ENCODE results near the gene BRD4. TPM values are rescaled to one million over a fixed set of nuclear protein-coding genes. Genes with fewer than 3 reads are reported as not detected.

Gene BRD4
- total RNA-seq, 4 donors from 2014 or later, result 51.0 to 148 (median 77.5) TPM

DNA sequence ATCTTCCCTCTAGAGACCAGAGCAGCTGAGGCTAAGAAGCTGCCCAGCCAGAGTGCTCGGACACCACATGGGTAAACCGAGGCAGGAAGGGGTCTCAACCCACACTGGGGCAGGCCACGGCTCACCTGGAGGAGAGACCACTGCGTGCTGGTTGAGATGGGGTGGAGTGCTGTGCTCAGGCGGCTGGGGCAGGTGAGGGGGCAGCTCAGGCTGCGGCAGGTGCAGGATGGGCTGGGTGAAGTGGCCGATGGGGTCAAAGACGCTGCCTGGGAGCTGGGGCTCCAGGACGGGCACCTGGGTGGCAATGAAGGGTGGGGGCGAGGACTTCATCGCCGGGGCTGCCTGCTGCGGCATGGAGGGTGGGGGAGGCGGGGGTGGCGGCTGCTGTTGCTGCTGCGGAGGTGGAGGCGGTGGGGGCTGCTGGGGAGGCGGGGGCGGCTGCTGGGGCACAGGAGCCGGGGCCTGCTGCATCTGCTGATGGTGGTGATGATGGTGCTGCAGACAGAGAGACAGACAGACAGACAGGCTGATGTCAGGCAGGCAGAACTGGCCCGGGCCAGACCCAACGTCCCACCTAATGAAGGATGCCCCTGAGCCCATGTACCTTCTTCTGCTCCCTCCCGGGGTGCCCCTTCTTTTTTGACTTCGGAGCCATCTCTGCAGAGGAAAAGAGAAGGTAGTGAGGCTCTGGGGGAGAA, 88.1 kb downstream of the BRD4 start:
- Histone ChIP-seq H3K9me3 (no peaks in the 10 kb centered on the region), H3K27ac (no peak overlapping the region), H3K4me1 (peaks cover 0 to 21% (median 8%) of the 10 kb centered on the region in 4 donors), H3K27me3 (no peaks in the 10 kb centered on the region), H3K4me3 (no peak overlapping the region), H3K36me3 (peaks cover 0 to 88% (median 0%) of the 10 kb centered on the region in 3 donors)
- TF ChIP-seq, protein P1, sequence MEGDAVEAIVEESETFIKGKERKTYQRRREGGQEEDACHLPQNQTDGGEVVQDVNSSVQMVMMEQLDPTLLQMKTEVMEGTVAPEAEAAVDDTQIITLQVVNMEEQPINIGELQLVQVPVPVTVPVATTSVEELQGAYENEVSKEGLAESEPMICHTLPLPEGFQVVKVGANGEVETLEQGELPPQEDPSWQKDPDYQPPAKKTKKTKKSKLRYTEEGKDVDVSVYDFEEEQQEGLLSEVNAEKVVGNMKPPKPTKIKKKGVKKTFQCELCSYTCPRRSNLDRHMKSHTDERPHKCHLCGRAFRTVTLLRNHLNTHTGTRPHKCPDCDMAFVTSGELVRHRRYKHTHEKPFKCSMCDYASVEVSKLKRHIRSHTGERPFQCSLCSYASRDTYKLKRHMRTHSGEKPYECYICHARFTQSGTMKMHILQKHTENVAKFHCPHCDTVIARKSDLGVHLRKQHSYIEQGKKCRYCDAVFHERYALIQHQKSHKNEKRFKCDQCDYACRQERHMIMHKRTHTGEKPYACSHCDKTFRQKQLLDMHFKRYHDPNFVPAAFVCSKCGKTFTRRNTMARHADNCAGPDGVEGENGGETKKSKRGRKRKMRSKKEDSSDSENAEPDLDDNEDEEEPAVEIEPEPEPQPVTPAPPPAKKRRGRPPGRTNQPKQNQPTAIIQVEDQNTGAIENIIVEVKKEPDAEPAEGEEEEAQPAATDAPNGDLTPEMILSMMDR (IDR thresholded peaks at IDR 0.05), result no peak
- no peak for TF ChIP-seq POLR2A (IDR thresholded peaks at IDR 0.05)
- no peak for DNase-seq

DNA sequence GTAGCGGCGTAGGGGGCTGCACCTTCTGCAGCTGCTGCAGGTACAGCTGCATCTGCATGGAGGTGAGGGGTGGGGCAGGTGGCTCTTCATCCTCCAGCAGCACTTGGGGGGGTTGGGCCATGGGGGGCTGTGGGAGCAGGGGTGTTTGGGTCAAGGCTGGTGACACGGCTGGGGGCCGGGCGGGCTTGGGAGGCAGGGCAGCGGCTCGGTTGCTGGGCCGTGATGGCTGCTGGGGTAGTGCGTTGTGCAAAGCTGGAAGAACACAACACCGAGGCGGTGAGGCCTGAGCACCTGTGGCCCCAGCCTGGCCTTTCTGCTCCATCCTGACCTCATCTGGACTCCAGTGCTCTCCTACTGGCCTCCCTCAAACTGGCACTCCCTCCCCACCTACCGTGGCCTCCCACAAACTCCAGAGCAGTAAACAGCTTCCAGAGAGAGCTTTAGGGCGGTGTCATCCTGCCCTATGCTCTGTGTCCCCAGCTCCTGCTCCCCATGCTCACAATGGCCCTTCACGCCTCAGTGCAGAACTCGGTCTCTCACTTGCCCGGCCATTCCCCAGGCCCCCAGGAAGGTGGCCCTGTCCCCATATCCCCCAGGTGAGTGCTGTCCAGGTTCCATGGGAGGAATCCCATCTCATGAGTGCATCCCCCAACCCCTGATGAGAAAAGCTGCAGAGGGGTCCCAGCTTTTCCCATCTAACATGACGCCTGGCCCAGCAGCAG, 88.9 kb downstream of the BRD4 start:
- no peak overlapping the region for H3K4me3 ChIP-seq
- DNase-seq, result no peak
- no peaks in the 10 kb centered on the region for H3K27me3 ChIP-seq
- peaks cover 0 to 97% (median 0%) of the 10 kb centered on the region in 3 donors for H3K36me3 ChIP-seq
- TF ChIP-seq, protein P1 (IDR thresholded peaks at IDR 0.05), result no peak
- TF ChIP-seq POLR2A (IDR thresholded peaks at IDR 0.05), result no peak
- H3K27ac ChIP-seq, result no peak overlapping the region
- H3K4me1 ChIP-seq, result peaks cover 0 to 14% (median 6%) of the 10 kb centered on the region in 4 donors
- H3K9me3 ChIP-seq, result no peaks in the 10 kb centered on the region

DNA sequence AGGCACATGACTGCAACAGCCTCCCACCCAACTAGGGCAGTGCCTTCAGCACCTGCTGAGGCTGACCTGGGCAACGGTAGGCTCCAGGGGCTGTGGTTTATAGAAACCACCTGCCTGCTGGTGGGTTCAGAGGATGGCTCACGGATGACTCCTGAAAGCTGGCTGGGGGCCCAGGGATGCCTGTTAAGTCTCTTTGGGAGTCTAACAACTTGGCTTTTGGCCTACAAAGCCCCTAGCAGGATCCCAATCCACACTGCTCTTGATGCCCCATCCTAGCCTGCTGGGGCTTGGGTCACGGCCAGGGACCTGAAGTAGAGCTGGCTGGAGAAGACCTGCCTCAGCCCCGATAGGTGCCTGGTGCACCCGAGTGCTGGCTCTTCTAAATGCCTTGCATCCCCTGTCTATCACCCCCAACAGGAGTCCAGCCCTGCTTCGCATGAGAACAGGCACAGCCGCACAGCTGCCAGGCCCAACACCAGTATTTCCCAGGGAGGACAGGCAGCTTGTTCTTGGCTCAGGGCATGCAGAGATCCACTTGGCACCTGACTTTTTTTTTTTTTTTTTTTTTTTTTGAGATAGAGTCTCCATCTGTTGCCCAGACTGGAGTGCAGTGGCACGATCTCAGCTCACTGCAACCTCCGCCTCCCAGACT, 91.0 kb downstream of the BRD4 start:
- no peaks in the 10 kb centered on the region for H3K4me1 ChIP-seq
- no peaks in the 10 kb centered on the region for H3K27me3 ChIP-seq
- DNase-seq, result no peak
- H3K9me3 ChIP-seq, result no peaks in the 10 kb centered on the region
- peaks cover 0 to 99% (median 0%) of the 10 kb centered on the region in 3 donors for H3K36me3 ChIP-seq
- no peak for TF ChIP-seq POLR2A (IDR thresholded peaks at IDR 0.05)
- TF ChIP-seq, protein P1 (IDR thresholded peaks at IDR 0.05), result no peak
- H3K27ac ChIP-seq, result no peak overlapping the region
- no peak overlapping the region for H3K4me3 ChIP-seq

DNA sequence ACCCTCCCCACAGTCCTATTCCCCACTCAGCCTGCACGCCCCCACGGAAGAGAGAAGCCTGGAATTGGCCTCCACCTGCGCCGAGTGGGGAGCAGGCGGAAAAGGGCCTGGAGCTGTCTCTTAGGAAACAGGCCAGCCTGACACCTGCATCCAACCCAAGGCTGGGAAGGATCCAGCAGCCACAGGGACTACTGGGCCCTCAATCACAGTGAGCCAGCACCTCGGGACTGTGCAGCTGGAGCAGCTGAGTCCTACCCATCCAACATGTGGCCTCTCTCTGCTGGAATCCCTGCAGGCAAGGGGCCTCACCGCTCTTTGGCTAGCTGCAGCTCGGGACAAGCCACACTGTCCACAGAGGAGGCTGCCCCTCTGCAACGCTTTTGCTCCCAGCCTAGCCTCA, 91.8 kb downstream of the BRD4 start:
- peaks cover 0 to 97% (median 0%) of the 10 kb centered on the region in 3 donors for H3K36me3 ChIP-seq
- no peak for TF ChIP-seq POLR2A (IDR thresholded peaks at IDR 0.05)
- TF ChIP-seq, protein P1 (IDR thresholded peaks at IDR 0.05), result no peak
- H3K27me3 ChIP-seq, result no peaks in the 10 kb centered on the region
- H3K4me3 ChIP-seq, result no peak overlapping the region
- no peak overlapping the region for H3K27ac ChIP-seq
- no peaks in the 10 kb centered on the region for H3K4me1 ChIP-seq
- no peak for DNase-seq
- H3K9me3 ChIP-seq, result no peaks in the 10 kb centered on the region

DNA sequence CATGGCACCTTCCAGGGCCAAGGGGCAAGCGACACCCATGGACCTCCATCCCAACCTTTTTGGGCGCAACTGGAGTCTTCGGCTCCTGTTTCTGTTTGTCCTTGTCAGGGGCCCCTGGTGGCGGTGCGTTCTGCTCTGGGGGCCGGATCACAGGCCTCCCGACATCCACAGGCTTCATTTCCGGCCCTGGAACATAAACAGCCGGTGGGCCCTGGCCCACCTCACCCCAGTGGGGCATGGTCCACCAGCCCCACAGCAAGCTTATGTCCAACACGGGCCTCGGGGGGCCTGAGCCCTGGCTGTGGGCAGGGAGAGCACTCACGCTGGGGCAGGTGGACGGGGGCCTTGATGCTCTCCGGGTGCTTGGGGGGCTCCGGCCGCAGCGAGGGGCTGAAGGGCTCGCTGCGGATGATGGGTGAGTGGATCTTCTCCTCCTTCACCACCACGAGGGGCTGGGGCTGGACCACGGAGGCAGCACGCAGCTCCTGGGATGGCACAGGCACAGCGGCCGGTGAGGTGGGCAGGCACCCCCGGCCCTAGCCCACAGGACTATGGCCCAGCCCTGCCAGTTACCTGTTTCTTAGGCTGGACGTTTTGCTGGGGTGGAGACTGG, 92.9 kb downstream of the BRD4 start:
- Histone ChIP-seq H3K27ac (no peak overlapping the region), H3K4me1 (no peaks in the 10 kb centered on the region), H3K27me3 (no peaks in the 10 kb centered on the region), H3K36me3 (peaks cover 0 to 86% (median 0%) of the 10 kb centered on the region in 3 donors), H3K4me3 (no peak overlapping the region), H3K9me3 (no peaks in the 10 kb centered on the region)
- DNase-seq, result no peak
- TF ChIP-seq, protein P1 (IDR thresholded peaks at IDR 0.05), result no peak
- TF ChIP-seq POLR2A (IDR thresholded peaks at IDR 0.05), result no peak

Data from Peyer's patch (tissue), 4 donors.